Anterior cingulate cortex (tissue), 58 donors: ENCODE measurements around the gene CABYR.
A peak's percentile ranks its signal among the peaks of the same experiment; 100 is the strongest.
"Not testable (repeated sequence)": the region's sequence is repeated elsewhere in the genome, so short reads cannot be mapped to it uniquely, and the experiment has no call there.

Experiments used
- DNase-seq, 58 donors: peaks; one replicate each; lab custom pipeline; 2025; lab: John Stamatoyannopoulos, UW

The CABYR gene

DNA sequence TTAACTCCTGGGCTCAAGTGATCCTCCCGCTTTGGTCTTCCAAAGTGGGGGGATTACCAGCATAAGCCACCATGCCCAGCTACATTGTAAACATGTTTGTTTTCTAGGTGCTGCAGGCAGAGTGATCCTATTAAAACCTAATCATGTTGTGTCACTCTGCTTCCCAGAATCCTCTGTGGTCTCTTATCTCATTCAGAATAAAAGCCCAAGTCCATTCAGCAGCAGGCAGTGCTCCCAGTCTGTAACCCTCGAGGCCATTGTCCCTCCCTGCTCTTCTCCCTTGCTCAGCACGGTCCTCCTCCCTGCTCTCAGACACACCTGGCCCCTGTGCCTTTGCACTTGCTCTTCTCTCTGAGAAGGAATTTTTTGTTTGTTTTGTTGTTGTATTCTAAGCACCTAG, 11.1 kb upstream of the CABYR start:
- no peak for DNase-seq

GRCh38 chr18:24128700-24129099, 10.2 kb upstream of the CABYR start:
- no peak for DNase-seq

DNA sequence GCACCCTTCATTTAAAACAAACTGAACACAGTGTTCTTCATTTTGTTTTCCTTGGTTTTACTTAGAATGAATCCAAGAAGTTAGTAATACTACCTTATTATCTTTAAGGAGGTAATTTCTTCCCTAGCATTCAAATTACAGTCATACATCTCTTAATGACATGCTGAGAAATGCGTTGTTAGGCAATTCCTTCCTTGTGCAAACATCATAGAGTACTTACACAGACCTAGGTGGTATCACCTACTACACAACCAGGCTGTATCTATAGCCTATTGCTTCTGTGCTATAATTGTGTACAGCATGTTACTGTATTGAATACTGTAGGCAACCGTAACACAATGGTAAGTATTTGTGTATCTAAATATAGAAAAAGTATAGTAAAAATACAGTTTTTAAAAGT, 8.4 kb upstream of the CABYR start:
- no peak for DNase-seq

DNA sequence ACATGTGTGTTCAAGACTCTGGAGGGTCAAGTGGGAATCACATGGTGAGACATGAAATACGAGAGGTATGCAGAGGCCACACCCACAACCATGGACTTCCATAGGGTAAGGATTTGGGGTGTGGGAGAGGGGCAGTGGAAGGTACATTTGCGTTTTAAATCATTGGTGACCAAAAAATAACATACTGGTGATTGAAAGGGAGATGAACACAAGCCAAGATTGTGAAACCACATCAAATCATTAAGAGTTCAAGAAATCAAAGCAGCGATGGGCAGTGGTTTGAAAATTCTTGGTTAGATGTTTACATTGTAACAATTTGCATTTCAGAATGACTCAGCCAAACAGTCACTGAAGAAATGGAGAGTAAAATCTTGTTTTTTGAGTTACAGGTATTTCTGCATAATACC, 1.9 kb upstream of the CABYR start:
- no peak for DNase-seq

DNA sequence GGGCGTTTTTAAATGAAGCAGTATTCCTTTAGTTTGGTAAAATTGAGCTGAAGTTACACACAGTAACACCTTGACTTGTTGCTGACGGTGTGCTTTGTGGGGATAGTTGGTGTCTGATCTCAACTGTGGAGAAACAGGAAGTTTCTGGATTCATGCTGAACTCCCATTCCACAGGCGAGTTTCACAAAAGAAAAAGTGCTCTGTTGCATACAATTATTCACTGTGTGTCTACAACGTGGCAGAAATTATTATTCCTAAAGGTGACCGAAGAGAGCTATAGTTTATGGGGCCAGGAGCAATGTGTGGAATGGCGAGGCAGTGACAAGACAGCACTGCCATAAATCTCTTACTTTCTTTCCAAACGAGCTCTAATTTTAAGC, 463 bp upstream of the CABYR start:
- DNase-seq, result no peak

- DNase-seq, result no peak
Measured at GRCh38 chr18:24140697-24141096, 1.8 kb downstream of the CABYR start.

DNA sequence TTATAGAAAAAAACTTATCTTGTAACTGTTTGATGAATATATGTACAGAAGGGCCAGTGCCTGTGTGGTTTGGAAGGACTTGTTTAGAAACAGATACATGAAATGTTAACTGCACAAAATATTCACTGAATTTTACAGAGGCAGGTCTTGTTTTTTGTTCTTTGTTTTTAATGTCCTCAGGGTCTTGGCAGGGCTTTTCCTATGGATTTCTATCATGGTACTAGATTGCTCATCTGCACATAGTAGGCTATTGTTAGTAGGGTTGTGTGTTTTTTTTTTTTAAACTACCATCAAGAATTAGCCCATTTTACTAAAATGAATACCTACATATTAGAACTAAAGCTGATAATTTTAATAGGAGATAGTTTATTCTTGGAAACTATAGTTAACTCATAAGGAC, 3.5 kb downstream of the CABYR start:
- no peak for DNase-seq

GRCh38 chr18:24149591-24149990, 10.7 kb downstream of the CABYR start:
- not testable (repeated sequence) for DNase-seq

DNA sequence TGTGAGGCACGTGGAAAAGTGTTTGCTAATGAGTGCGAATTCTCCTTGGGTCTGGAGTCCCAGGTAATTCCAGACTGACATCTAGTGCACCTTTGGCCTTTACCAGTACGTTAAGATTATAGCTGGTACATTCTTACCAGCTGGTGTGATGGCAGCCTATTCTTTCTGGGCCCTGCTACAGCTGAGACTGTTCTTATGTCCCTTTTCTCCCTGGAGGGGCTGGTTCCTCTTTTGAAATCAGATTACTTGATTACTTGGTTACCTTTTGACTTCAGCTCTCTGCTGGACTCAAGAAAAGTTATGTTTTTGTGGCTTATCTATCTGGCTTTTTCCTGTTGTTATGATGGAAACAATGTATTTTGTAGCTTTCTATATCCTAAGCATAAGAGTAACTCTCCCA, 14.5 kb downstream of the CABYR start:
- no peak for DNase-seq

- DNase-seq, result peak in 2 of 58 donors; percentile 3 to 15
Measured at GRCh38 chr18:24157855-24158254, 19.0 kb downstream of the CABYR start.

DNA sequence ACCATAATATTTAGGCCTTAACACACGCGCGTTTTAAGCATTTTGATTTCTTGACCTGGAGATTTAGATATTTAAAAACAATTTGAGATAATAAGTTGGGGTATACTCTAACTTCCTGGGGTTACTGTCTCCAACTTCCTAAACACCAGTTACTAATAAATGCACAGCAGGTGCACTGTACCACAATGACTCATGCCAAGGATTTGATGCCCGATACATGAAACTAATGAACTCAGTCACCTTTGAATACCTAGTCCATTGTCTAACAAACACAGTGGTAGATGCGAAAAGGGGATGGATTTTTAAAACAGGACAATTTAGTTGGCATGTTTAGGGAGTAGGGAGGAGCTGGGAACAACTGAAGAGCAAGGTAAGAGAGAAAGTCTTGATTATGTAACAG, 21.2 kb downstream of the CABYR start:
- no peak for DNase-seq

- no peak for DNase-seq
Measured at GRCh38 chr18:24161304-24161703, 22.4 kb downstream of the CABYR start.

DNA sequence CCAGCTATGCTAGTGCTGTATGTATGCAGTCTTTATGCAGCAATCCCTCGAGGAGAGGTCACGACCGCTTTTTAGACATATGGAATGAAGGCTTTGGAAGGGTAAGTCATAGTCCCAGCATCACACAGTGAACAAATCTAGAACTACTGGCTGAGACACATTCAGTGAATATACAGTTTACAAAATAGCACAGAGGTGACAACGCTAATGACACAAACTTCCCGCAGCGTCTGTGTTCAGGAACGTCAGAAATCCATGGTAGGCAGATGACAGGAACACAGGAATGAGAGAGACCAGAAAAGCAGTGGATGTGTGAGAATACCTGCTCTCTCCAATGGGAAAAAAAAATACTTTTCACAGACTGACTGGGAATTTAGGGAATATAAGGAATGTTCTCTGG, 29.6 kb downstream of the CABYR start:
- no peak for DNase-seq

- no peak for DNase-seq
Measured at GRCh38 chr18:24170360-24170759, 31.5 kb downstream of the CABYR start.

GRCh38 chr18:24173997-24174396, 35.1 kb downstream of the CABYR start:
- no peak for DNase-seq

DNA sequence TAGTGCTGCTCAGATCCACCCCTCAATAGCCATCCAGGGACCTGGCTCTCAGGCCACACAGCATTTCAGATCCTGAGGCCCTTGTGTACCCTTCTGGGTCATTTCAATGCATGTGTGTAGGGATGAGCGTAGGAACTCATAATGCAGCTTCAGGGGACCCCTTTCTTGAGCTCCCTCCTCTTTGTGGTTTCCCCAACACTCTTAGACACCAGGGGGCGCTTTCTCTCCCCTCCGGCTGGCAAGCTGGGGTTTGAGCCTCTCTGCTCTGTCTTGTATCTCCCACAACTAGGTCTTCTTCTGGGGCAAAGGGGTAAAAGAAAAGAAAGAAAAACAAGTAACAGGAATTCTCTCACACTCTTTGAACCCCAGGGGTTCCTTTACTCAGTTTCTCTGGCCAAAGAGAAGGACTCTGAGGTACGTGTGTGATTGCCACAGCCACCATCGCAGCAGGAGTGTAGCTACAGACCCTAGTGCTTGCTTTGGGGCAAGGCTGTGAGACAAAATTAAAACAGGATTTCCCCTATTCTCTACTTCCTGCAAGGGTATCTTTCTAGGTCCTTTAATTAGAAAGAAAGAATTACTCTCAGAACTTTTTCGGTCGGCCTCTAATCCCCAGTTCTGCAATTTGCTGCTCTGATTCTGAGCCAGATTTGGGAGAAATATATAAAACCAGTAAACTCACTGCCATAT, 38.0 kb downstream of the CABYR start:
- DNase-seq, result peak in 47 of 58 donors; percentile 16 to 77 (median 52)

DNA sequence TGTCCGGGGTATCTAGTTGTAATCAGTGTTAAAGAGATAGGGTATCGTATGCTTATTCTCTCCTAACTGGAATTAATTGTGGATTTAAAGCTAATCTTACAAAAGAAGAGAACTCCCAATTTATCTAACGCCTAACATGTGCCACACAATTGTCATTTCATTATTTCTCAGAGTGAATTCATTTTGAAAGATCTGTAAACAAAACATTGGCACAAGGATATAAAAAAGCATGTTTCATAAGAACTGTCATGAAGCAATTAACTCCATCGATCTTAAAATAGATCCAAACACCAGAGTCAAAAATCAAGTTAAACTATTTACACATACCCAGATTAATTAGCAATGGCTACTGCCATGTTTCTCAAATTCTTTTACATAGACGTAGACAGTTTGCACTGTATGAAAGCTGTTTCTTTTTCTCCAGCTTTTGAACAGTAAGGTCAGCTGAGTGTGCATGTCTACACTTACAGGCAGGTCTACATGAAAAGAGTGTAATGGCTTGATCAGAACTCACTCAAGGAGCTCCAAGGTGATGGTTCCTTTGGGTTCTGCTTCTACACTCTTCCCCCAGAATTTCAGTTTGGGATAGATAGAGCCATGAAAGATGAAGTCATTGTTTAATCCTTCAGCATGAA, 38.8 kb downstream of the CABYR start:
- no peak for DNase-seq

- DNase-seq, result no peak
Measured at GRCh38 chr18:24180048-24180447, 41.2 kb downstream of the CABYR start.

DNA sequence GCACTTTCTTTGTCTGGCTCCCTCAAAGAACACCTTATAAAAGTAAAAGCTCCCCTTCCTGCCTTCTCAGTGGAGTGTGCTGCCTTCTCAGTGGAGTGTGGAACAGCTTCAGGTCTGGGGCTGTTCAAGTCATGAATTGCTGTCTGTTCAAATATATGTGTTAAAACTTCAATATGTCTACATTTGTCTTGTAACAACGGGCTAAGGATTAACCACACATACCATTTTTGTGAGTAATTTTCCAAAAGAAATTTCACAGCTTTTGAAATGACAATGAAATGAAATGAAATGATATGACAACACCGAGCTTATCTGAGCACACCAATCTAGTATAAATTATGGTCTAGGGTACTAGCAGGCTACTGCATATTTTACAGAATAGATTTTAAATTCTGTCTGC, 42.9 kb downstream of the CABYR start:
- DNase-seq, result no peak

- DNase-seq, result no peak
Measured at GRCh38 chr18:24185805-24186204, 46.9 kb downstream of the CABYR start.

GRCh38 chr18:24187049-24187448, 48.2 kb downstream of the CABYR start:
- DNase-seq, result peak in 2 of 58 donors; percentile 8 to 17

DNA sequence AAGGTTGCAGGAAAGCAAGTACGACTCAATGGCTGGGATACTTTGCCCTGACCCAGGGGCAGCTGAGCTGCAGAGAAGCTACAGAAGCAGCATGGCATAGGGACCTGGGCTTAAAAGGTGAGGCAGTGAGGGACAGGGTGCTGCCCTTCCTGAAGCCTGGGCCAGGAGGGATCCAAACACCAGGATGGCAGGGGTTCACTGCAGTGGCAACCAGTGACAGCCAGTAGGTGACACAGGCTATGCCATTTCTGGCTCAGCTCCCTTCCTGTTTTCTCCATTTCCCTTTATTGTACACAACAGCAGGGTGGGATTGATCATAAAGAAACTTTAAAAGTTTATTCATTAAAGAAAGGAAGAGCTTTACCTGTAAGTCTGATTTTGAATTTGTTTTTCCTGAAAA, 48.8 kb downstream of the CABYR start:
- DNase-seq, result no peak

- peak in 14 of 58 donors; percentile 12 to 62 (median 22) for DNase-seq
Measured at GRCh38 chr18:24188120-24188519, 49.3 kb downstream of the CABYR start.
